Stomach (tissue), 4 donors: ENCODE measurements around the gene DXO.

Experiments used
- EP300 ChIP-seq: sonication (generic); formaldehyde crosslinking; IDR thresholded peaks from one replicate; pipeline ENCODE4 v1.6.1; 2017; ENCODE audit warnings: antibody characterized with exemption
- POLR2A ChIP-seq, 4 donors: fragments of 450-650 bp; IDR thresholded peaks; one replicate each; pipeline ENCODE4 v1.6.1; 2016; ENCODE audit warnings: antibody characterized with exemption in 4 of 4, control low read depth in 2 of 4, mild to moderate bottlenecking in 1 of 4, moderate library complexity in 1 of 4
- POLR2AphosphoS5 ChIP-seq, 3 donors: sonication (generic); formaldehyde crosslinking; IDR thresholded peaks; one replicate each; pipeline ENCODE4 v1.6.1; 2016; ENCODE audit warnings: antibody characterized with exemption in 3 of 3
- TF ChIP-seq, protein P1 (sequence below), 7 experiments: fragments of 450-650 bp in 4 of 7; fragments of 200-600 bp in 3 of 7; sonication (generic) in 3 of 7; IDR thresholded peaks; one replicate each; pipeline ENCODE4 v1.5.1; 2016 to 2019; ENCODE audit warnings: antibody characterized with exemption in 7 of 7, control low read depth in 2 of 7, mild to moderate bottlenecking in 1 of 7

DNA sequence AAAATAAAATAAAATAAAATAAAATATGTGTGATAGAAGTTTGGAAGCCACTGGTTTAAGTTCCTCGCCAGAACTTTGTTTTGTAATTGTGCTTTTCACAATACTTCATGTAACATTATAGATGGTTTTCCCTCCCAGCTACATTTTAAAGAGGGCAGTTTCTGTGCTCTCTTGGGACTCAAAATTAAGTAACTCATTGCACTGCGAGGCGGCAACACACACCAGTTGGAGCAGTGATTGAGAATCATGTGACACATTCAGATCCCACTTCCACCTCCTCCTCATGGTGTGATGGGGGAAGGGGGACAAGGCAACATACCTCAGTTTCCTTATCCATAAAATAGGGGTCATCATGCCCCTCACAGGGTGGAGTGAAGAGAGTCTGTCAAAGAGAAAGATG is 36.9 kb downstream of the DXO start:
- TF ChIP-seq, protein P1, sequence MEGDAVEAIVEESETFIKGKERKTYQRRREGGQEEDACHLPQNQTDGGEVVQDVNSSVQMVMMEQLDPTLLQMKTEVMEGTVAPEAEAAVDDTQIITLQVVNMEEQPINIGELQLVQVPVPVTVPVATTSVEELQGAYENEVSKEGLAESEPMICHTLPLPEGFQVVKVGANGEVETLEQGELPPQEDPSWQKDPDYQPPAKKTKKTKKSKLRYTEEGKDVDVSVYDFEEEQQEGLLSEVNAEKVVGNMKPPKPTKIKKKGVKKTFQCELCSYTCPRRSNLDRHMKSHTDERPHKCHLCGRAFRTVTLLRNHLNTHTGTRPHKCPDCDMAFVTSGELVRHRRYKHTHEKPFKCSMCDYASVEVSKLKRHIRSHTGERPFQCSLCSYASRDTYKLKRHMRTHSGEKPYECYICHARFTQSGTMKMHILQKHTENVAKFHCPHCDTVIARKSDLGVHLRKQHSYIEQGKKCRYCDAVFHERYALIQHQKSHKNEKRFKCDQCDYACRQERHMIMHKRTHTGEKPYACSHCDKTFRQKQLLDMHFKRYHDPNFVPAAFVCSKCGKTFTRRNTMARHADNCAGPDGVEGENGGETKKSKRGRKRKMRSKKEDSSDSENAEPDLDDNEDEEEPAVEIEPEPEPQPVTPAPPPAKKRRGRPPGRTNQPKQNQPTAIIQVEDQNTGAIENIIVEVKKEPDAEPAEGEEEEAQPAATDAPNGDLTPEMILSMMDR (IDR thresholded peaks at IDR 0.05), result no peak
- TF ChIP-seq POLR2AphosphoS5 (IDR thresholded peaks at IDR 0.05) (no peak), POLR2A (IDR thresholded peaks at IDR 0.05) (no peak), EP300 (no peak)
